Activated CD8-positive, alpha-beta T cell treated with anti-CD3 and anti-CD28 coated beads for 36 hours (primary cell): ENCODE data around the gene ACOX2. TPM values are rescaled to one million over a fixed set of nuclear protein-coding genes. Genes with fewer than 3 reads are reported as not detected.

Experiments
- ATAC-seq: fragments of 200-7000 bp; cut with Tn5 transposase; one replicate; pipeline ENCODE4 v1.10.0; 2021; ENCODE audit warnings: mild to moderate bottlenecking, moderate library complexity
- CTCF ChIA-PET: fragments of 350-600 bp; sonication (Branson Sonifier 250); formaldehyde crosslinking; loops from one replicate; lab custom pipeline; 2021; ENCODE audit warnings: antibody characterized with exemption; lab: Charles Lee
- POLR2A ChIA-PET: fragments of 350-600 bp; sonication (Branson Sonifier 250); formaldehyde crosslinking; loops from one replicate; lab custom pipeline; 2021; ENCODE audit warnings: antibody characterized with exemption; lab: Charles Lee
- DNase-seq: peaks from one replicate; pipeline ENCODE4 v3.0.0-alpha.2; 2020
- H3K27ac Mint-ChIP-seq: one replicate; pipeline ENCODE4 v1.8.0; 2021; ENCODE audit warnings: mild to moderate bottlenecking, mixed read lengths
- H3K27me3 Mint-ChIP-seq: one replicate; pipeline ENCODE4 v1.8.0; 2021; ENCODE audit warnings: mixed read lengths
- H3K36me3 Mint-ChIP-seq: one replicate; pipeline ENCODE4 v1.8.0; 2021; ENCODE audit warnings: low read depth, mixed read lengths
- H3K4me1 Mint-ChIP-seq: one replicate; pipeline ENCODE4 v1.8.0; 2021; ENCODE audit warnings: low read depth, mixed read lengths
- H3K4me3 Mint-ChIP-seq: one replicate; pipeline ENCODE4 v1.8.0; 2021; ENCODE audit warnings: mild to moderate bottlenecking, moderate library complexity, mixed read lengths
- H3K9me3 Mint-ChIP-seq: one replicate; pipeline ENCODE4 v1.8.0; 2021; ENCODE audit warnings: mixed read lengths
- intact Hi-C: fragments of 100-400 bp; cut with micrococcal nuclease; formaldehyde crosslinking; loops from one replicate; pipeline ENCODE4 v1.10.0; 2022
- total RNA-seq, 2 experiments: library from RNA; stranded (reverse); gene quantifications; one replicate each; pipeline ENCODE4 v1.2.3, GENCODE V29; 2021
- TF ChIP-seq, protein P1 (sequence below): fragments of 200-600 bp; IDR thresholded peaks from one replicate; pipeline ENCODE4 v1.8.0; 2022; ENCODE audit warnings: antibody characterized with exemption, mild to moderate bottlenecking

Gene ACOX2
- total RNA-seq, 2 experiments from 2014 or later: not detected

DNA sequence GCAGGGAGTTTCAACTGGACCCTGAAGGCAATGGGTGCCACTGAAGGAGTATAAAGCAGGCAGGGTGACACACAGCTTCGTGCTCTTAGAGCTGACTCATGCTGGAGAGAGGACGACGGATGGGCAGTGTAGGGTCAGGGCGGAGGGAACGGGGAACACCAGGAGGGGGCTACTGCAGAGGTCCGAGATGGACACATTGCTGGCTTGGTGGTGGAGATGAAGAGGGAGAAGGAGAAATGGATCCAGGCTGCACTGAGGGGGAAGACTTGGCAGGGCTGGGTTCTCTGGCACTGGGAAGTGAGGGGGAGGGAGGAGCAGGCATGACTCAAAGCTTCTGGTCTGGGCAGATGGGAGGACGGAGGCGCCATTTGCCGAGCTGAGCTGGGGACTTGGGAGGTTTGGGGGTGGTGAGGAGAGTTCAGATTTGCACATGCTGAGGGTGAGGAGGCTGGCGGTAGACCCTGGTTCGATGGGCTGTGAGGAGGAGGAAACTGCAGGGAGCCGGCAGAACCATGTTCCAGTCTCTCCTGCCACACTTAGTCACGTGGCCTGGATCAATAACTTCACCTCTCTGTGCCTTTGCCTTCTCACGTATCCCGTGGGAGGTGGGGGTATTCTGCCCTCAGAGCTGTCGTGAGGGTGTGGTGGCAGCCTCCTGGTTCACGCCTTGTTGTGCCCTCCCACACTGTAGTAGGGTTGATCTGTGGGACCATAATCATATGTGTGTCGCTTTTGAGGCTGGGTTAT is 49.7 kb downstream of the ACOX2 start:
- TF ChIP-seq, protein P1, sequence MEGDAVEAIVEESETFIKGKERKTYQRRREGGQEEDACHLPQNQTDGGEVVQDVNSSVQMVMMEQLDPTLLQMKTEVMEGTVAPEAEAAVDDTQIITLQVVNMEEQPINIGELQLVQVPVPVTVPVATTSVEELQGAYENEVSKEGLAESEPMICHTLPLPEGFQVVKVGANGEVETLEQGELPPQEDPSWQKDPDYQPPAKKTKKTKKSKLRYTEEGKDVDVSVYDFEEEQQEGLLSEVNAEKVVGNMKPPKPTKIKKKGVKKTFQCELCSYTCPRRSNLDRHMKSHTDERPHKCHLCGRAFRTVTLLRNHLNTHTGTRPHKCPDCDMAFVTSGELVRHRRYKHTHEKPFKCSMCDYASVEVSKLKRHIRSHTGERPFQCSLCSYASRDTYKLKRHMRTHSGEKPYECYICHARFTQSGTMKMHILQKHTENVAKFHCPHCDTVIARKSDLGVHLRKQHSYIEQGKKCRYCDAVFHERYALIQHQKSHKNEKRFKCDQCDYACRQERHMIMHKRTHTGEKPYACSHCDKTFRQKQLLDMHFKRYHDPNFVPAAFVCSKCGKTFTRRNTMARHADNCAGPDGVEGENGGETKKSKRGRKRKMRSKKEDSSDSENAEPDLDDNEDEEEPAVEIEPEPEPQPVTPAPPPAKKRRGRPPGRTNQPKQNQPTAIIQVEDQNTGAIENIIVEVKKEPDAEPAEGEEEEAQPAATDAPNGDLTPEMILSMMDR: no peak
- ATAC-seq (no peak), DNase-seq (no peak)
- H3K9me3 Mint-ChIP-seq: no peaks in the 10 kb centered on the region
- ChIA-PET POLR2A (no interaction called here), CTCF (interaction anchor here (0.7 to 1.0 kb wide), 2 partner anchors 18 to 72 kb away, joined by 3 read pairs; no protein-coding TSS in a partner anchor)
- intact Hi-C loops: no loop called here
- H3K27me3 Mint-ChIP-seq: peaks cover 2% of the 10 kb centered on the region
- peaks cover 9% of the 10 kb centered on the region for H3K4me1 Mint-ChIP-seq
- H3K36me3 Mint-ChIP-seq: no peaks in the 10 kb centered on the region
- H3K4me3 Mint-ChIP-seq: no peak overlapping the region
- no peak overlapping the region for H3K27ac Mint-ChIP-seq

DNA sequence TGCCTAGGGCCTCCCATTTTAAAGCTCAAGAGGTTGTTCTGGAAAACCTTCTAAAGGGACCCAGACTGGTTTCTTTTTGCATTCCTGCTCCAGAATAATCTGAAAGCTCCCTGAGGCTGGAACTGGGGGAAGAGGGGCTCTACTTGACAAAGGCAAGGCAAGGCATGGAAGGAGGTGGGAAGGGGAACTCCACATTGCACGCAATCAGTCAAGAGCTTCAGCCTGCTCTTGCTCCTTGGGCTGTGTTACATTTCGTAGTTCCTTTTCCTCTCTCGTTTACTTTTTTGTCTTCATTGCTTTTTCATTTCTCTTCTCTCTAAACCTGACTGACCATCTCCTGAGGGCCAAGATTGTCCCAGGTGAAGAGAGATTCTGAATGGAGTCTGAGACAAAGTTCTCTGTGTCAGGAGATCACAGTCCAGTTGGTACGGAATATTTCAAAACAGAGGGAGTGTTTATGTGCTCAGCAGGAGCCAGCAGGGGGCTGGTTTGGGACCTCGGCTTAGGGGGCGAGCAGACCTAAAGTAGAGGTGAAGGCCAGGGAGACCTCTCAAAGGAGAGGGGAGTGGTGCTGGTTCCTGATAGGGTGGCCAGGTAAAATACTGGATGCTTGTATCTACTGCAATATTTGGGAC is 51.1 kb downstream of the ACOX2 start:
- ChIA-PET POLR2A (interaction anchor here (1.5 kb wide), 1 partner anchor 14 kb away, joined by 5 read pairs; no protein-coding TSS in a partner anchor), CTCF (no interaction called here)
- no peak overlapping the region for H3K4me3 Mint-ChIP-seq
- peaks cover 2% of the 10 kb centered on the region for H3K27me3 Mint-ChIP-seq
- peaks cover 5% of the 10 kb centered on the region for H3K4me1 Mint-ChIP-seq
- no peak for ATAC-seq
- TF ChIP-seq, protein P1: no peak
- intact Hi-C loops: no loop called here
- no peak overlapping the region for H3K27ac Mint-ChIP-seq
- no peak for DNase-seq
- H3K36me3 Mint-ChIP-seq: no peaks in the 10 kb centered on the region
- no peaks in the 10 kb centered on the region for H3K9me3 Mint-ChIP-seq

DNA sequence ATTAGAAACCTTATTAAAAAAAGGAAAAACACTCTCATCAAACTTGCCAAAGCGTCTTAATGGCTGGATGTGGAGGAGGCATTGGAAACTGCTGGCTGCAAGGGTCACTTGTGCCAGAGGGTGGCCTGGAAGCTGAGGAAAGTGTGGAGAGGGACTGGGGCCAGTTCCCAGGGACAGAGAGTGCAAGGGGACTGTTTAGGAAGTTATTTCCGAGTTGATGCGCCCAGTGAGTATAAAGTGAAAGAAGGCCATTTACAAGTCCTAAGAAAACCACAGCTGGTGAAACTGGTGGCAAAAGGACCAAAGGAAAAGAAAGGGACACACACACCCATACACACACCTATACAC is 52.3 kb downstream of the ACOX2 start:
- no peak overlapping the region for H3K27ac Mint-ChIP-seq
- H3K27me3 Mint-ChIP-seq: peaks cover 2% of the 10 kb centered on the region
- ATAC-seq (no peak), DNase-seq (no peak)
- TF ChIP-seq, protein P1: no peak
- ChIA-PET CTCF (interaction anchor here (2.9 kb wide), 1 partner anchor 21 kb away, joined by 8 read pairs; no protein-coding TSS in a partner anchor), POLR2A (interaction anchor here (1.5 kb wide), 1 partner anchor 13 kb away, joined by 5 read pairs; no protein-coding TSS in a partner anchor)
- peaks cover under 1% of the 10 kb centered on the region for H3K4me1 Mint-ChIP-seq
- H3K4me3 Mint-ChIP-seq: no peak overlapping the region
- H3K9me3 Mint-ChIP-seq: no peaks in the 10 kb centered on the region
- no peaks in the 10 kb centered on the region for H3K36me3 Mint-ChIP-seq
- intact Hi-C loops: no loop called here

DNA sequence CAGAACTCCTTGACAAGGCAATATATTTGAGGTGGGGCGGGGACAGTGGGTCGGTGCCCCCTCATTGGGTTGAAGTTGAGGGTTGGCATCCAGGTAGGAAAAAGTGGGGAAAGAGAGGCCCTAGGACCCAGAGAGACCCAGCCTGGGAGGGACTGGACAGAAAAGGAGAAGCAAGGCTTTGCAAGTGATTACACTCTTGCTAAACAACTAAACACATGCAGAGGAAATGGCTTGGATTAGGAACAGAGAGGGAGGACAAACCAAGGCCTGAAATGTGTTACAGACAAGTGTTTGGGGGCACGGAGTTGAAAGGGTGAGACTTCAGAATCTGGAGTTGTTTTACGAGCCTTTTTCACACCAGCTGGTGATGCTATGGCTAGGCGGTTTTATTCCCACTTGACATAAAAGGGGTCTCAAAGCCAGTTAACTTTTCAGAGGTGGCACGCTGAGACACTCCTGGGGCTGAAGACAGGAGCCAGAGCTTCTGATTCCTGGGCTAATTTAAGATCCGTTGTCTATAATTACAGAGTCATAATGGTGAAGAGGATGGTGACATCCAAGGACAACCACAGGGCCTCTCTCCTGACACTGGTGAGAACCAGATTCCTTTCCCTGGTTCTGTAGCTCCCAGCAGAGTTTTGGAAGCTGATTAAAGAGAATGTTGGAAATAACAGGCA is 52.8 kb downstream of the ACOX2 start:
- DNase-seq (no peak), ATAC-seq (no peak)
- no peaks in the 10 kb centered on the region for H3K36me3 Mint-ChIP-seq
- H3K9me3 Mint-ChIP-seq: no peaks in the 10 kb centered on the region
- intact Hi-C loops: no loop called here
- H3K4me3 Mint-ChIP-seq: no peak overlapping the region
- H3K4me1 Mint-ChIP-seq: no peaks in the 10 kb centered on the region
- TF ChIP-seq, protein P1: no peak
- ChIA-PET CTCF (interaction anchor here (1.5 to 2.9 kb wide), 2 partner anchors 7 to 20 kb away, joined by 4 to 8 read pairs; partner anchors contain the start of gene KCTD6), POLR2A (interaction anchor here (1.0 kb wide), 1 partner anchor 12 kb away, joined by 3 read pairs; no protein-coding TSS in a partner anchor)
- no peaks in the 10 kb centered on the region for H3K27me3 Mint-ChIP-seq
- no peak overlapping the region for H3K27ac Mint-ChIP-seq
